GM12878 (cell line): ENCODE measurements around the gene IRF7. TPM values are rescaled to one million over a fixed set of nuclear protein-coding genes. Genes with fewer than 3 reads are reported as not detected.

Experiments used
- ATAC-seq: fragments of 200-7000 bp; cut with Tn5 transposase; 3 replicates; pipeline ENCODE4 v1.9.1; 2020; ENCODE audit warnings: mild to moderate bottlenecking, moderate library complexity
- BruUV-seq: library from RNA; stranded (reverse); fragments of 400-500 nt; replicated peaks from 2 replicates; lab custom pipeline; 2021; lab: Mats Ljungman, UMichigan
- CTCF ChIA-PET: fragments of 300-600 bp; sonication (Branson Sonifier 250); formaldehyde crosslinking; extraction: SDS; loops from one replicate; lab custom pipeline; 2021; ENCODE audit warnings: inconsistent platforms; lab: Yijun Ruan, JAX
- POLR2A ChIA-PET: fragments of 350-600 bp; formaldehyde crosslinking; extraction: SDS; loops from one replicate; lab custom pipeline; 2021; ENCODE audit warnings: inconsistent platforms; lab: Charles Lee
- RAD21 ChIA-PET: fragments of 300-600 bp; sonication (Branson Sonifier 250); formaldehyde crosslinking; loops from one replicate; lab custom pipeline; 2023; ENCODE audit warnings: antibody characterized with exemption; ENCODE audit not compliant: unreplicated experiment; lab: Charles Lee
- SMC1A ChIA-PET: fragments of 300-600 bp; sonication (Branson Sonifier 250); formaldehyde crosslinking; loops from one replicate; lab custom pipeline; 2023; ENCODE audit not compliant: unreplicated experiment, uncharacterized antibody; lab: Charles Lee
- DNase-seq: peaks from one replicate; pipeline ENCODE4 v3.0.0-alpha.2; 2011; ENCODE audit warnings: low read depth, low spot score
- FAIRE-seq: peaks from 3 replicates; lab custom pipeline; 2011; peaks lifted over from hg19 to GRCh38; lab: Jason Lieb, UNC
- H2AFZ ChIP-seq: 2 replicates; pipeline ENCODE4 v1.6.0; 2011; ENCODE audit warnings: low read depth, low read length, control low read depth; ENCODE audit not compliant: control insufficient read depth
- H3K27ac ChIP-seq: 2 replicates; pipeline ENCODE4 v1.5.1; 2011; ENCODE audit warnings: control low read depth; ENCODE audit not compliant: control insufficient read depth, insufficient read depth
- H3K27me3 ChIP-seq, 2 experiments: replicated peaks in 1 of 2; 2 replicates each; pipeline versions ENCODE4 v1.6.0 to v1.6.1; 2011; ENCODE audit warnings: low read length in 1 of 2; ENCODE audit not compliant: control insufficient read depth in 2 of 2, insufficient read depth in 2 of 2
- H3K36me3 ChIP-seq, 2 experiments: 2 replicates each; pipeline ENCODE4 v1.5.1; 2011; ENCODE audit warnings: low read length in 1 of 2; ENCODE audit not compliant: control insufficient read depth in 2 of 2, insufficient read depth in 2 of 2
- H3K4me1 ChIP-seq: 2 replicates; pipeline ENCODE4 v1.6.1; 2011; ENCODE audit warnings: mild to moderate bottlenecking, low read length, moderate library complexity, mixed read lengths; ENCODE audit not compliant: control insufficient read depth, insufficient read depth
- H3K4me2 ChIP-seq: 2 replicates; pipeline ENCODE4 v1.6.0; 2011; ENCODE audit warnings: control low read depth; ENCODE audit not compliant: control insufficient read depth, insufficient read depth
- H3K4me3 ChIP-seq: fragments of 200-600 bp; sonication (generic); 2 replicates; pipeline ENCODE4 v1.5.1; 2016
- H3K79me2 ChIP-seq: 2 replicates; pipeline ENCODE4 v1.6.0; 2011; ENCODE audit warnings: low read length; ENCODE audit not compliant: control insufficient read depth, insufficient read depth
- H3K9ac ChIP-seq: 2 replicates; pipeline ENCODE4 v1.8.0; 2011; ENCODE audit warnings: low read length, control low read depth, mixed read lengths; ENCODE audit not compliant: control insufficient read depth, insufficient read depth
- H3K9me3 ChIP-seq: replicated peaks from 3 replicates; pipeline ENCODE4 v1.5.1; 2011; ENCODE audit warnings: mild to moderate bottlenecking, low read length; ENCODE audit not compliant: control insufficient read depth, insufficient read depth
- H4K20me1 ChIP-seq: 2 replicates; pipeline ENCODE4 v1.6.0; 2011; ENCODE audit not compliant: control insufficient read depth, insufficient read depth
- CHD4 ChIP-seq: fragments of 200-600 bp; sonication (generic); IDR thresholded peaks from 2 replicates; pipeline ENCODE4 v1.6.1; 2016; ENCODE audit warnings: mild to moderate bottlenecking
- CTCF ChIP-seq, 3 experiments: IDR thresholded peaks in 2 of 3; conservative IDR thresholded peaks in 1 of 3; 2 replicates each; pipeline ENCODE4 v1.5.1; 2011; ENCODE audit warnings: low read depth in 3 of 3, low read length in 3 of 3, mild to moderate bottlenecking in 3 of 3, control low read depth in 2 of 3, moderate library complexity in 2 of 3, inconsistent platforms in 1 of 3, mixed read lengths in 1 of 3; ENCODE audit not compliant: control insufficient read depth in 2 of 3, insufficient read depth in 1 of 3; ENCODE audit errors: extremely low read depth in 1 of 3
- E2F4 ChIP-seq: IDR thresholded peaks from 2 replicates; pipeline ENCODE4 v1.6.1; 2012; ENCODE audit warnings: low read depth, low read length, improper control_type of control experiment
- ESRRA ChIP-seq: IDR thresholded peaks from 2 replicates; pipeline ENCODE4 v1.6.1; 2012; ENCODE audit warnings: mild to moderate bottlenecking, low read length, improper control_type of control experiment
- GABPA ChIP-seq: IDR thresholded peaks from 2 replicates; pipeline ENCODE4 v1.6.1; 2014; ENCODE audit warnings: antibody characterized with exemption, low read depth, mild to moderate bottlenecking, inconsistent platforms
- IKZF2 ChIP-seq, 2 experiments: fragments of 450-650 bp; IDR thresholded peaks; 2 replicates each; pipeline ENCODE4 v1.6.1; 2017; ENCODE audit warnings: mild to moderate bottlenecking in 2 of 2, moderate library complexity in 2 of 2
- NR2C1 ChIP-seq: fragments of 450-650 bp; IDR thresholded peaks from 2 replicates; pipeline ENCODE4 v1.6.1; 2017; ENCODE audit warnings: antibody characterized with exemption, mild to moderate bottlenecking, moderate library complexity
- POLR2AphosphoS2 ChIP-seq: IDR thresholded peaks from 2 replicates; pipeline ENCODE4 v1.6.1; 2011; ENCODE audit warnings: low read depth, mild to moderate bottlenecking, low read length, improper control_type of control experiment, moderate library complexity
- RCOR1 ChIP-seq: conservative IDR thresholded peaks from 2 replicates; pipeline ENCODE4 v1.6.1; 2012; ENCODE audit warnings: low read depth, low read length, improper control_type of control experiment
- SMC3 ChIP-seq: IDR thresholded peaks from 2 replicates; pipeline ENCODE4 v1.6.1; 2011; ENCODE audit warnings: low read length, improper control_type of control experiment, borderline replicate concordance
- TARDBP ChIP-seq: IDR thresholded peaks from 2 replicates; pipeline ENCODE4 v1.6.1; 2016; ENCODE audit warnings: borderline replicate concordance
- TCF12 ChIP-seq: IDR thresholded peaks from 2 replicates; pipeline ENCODE4 v1.6.1; 2011; ENCODE audit warnings: low read depth, mild to moderate bottlenecking, low read length
- TCF3 ChIP-seq: IDR thresholded peaks from 2 replicates; pipeline ENCODE4 v1.6.1; 2012; ENCODE audit warnings: low read depth, mild to moderate bottlenecking, low read length, borderline replicate concordance; ENCODE audit not compliant: insufficient read depth
- USF2 ChIP-seq: IDR thresholded peaks from 2 replicates; pipeline ENCODE4 v1.6.1; 2011; ENCODE audit warnings: low read depth, low read length, improper control_type of control experiment, borderline replicate concordance
- YBX1 ChIP-seq: fragments of 450-650 bp; IDR thresholded peaks from 2 replicates; pipeline ENCODE4 v1.6.1; 2016; ENCODE audit warnings: antibody characterized with exemption
- ZSCAN29 ChIP-seq: fragments of 450-650 bp; IDR thresholded peaks from 2 replicates; pipeline ENCODE4 v1.6.1; 2017; ENCODE audit warnings: mild to moderate bottlenecking, moderate library complexity
- WGBS: methylation state at CpG from one replicate; pipeline ENCODE4 v1.1.6; 2016; ENCODE audit warnings: low lambda C conversion rate; ENCODE audit not compliant: insufficient replicate concordance, insufficient coverage; ENCODE audit errors: missing lambda C conversion rate; 5-methylcytosine and 5-hydroxymethylcytosine counted together
- in situ Hi-C: fragments of 300-500 bp; cut with MboI; formaldehyde crosslinking; loops from 9 replicates; pipeline ENCODE4 v1.14.3; 2018; ENCODE audit warnings: mixed read lengths
- intact Hi-C: fragments of 100-400 bp; cut with micrococcal nuclease; formaldehyde crosslinking; loops from one replicate; pipeline ENCODE4 v1.14.2; 2022; ENCODE audit not compliant: unreplicated experiment
- polyA plus RNA-seq, 11 experiments: library from polyadenylated mRNA; depleted of rRNA in 4 of 11; unstranded in 6 of 11; stranded (reverse) in 5 of 11; fragments of >200 nt; fragmentation: Nextera tagmentation in 4 of 11; fragmentation: Illumina TruSeq in 1 of 11; extraction: Ambion mirVana in 4 of 11; extraction: Trizol in 1 of 11; gene quantifications; 1 replicate in 1 of 11; 2 replicates in 10 of 11; pipeline versions ENCODE4 v1.2.1 to v1.2.3, GENCODE V29; 2011 to 2016; ENCODE audit warnings: inconsistent platforms in 2 of 11, missing spikeins in 2 of 11, low read depth in 1 of 11
- total RNA-seq, 4 experiments: library from RNA; depleted of rRNA in 3 of 4; stranded (reverse); fragments of >200 nt in 3 of 4; fragmentation: Illumina TruSeq in 1 of 4; extraction: Trizol in 1 of 4; gene quantifications; 2 replicates each; pipeline versions ENCODE4 v1.2.1 to v1.2.3, GENCODE V29; 2013 to 2021

IRF7 gene
- total and polyA plus RNA-seq, 10 of the 15 experiments (the other 5 are each of a cell fraction or from before 2014, with no cell fraction given) = 4.4 to 141 (median 67.6) TPM

DNA sequence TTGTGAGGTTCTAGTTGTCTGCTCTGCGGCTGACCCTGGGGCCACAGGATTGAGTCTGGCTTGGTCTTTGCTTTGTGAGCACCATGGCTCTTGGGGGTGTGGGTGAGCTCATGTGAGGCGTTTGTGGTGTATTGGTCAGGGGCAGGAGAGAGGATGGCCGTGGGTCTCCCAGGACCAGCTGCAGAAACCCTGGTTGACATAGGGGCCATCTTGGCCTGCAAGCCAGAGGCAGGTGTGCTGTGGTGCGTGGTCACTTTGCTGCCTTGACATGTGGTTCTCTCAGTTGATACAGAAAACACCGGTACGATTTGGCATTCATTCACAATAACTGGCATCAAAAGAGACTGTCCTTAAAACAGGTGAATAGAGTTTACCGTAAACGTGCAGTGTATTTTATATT is 28.2 kb downstream of the IRF7 start:
- Histone ChIP-seq H3K9ac (no peak overlapping the region), H3K4me1 (no peaks in the 10 kb centered on the region), H3K79me2 (no peaks in the 10 kb centered on the region), H3K36me3 (peaks cover 25 to 39% of the 10 kb centered on the region in 2 experiments), H3K9me3 (no peaks in the 10 kb centered on the region), H3K27me3 (no peaks in the 10 kb centered on the region), H3K4me2 (no peak overlapping the region), H3K4me3 (no peak overlapping the region)
- POLR2A ChIA-PET = interaction anchor here (0.6 to 1.1 kb wide), 2 partner anchors 158 to 1210 kb away, joined by 3 to 5 read pairs; no protein-coding TSS in a partner anchor
- DNase-seq = no peak
- 98% methylated on average over 8 of the region's 8 CpGs for WGBS
- FAIRE-seq = no peak
- SMC1A ChIA-PET = no interaction called here
- RAD21 ChIA-PET = no interaction called here
- BruUV-seq = no TSS peak
- intact Hi-C loops = no loop called here
- in situ Hi-C loops = no loop called here
- CTCF ChIA-PET = no interaction called here
- TF ChIP-seq TARDBP = no peak
- no peak for TF ChIP-seq E2F4
- TF ChIP-seq SMC3 = no peak
- no peak for TF ChIP-seq CTCF (IDR thresholded peaks at IDR 0.05 in 2 of 3, conservative IDR thresholded peaks at IDR 0.05 in 1 of 3; ENCODE audit: control insufficient read depth in 2 of 3, extremely low read depth in 1 of 3, insufficient read depth in 1 of 3, low read depth in 3 of 3, low read length in 3 of 3)
- TF ChIP-seq YBX1 = no peak
- TF ChIP-seq POLR2AphosphoS2 = no peak
- TF ChIP-seq TCF12 = no peak
- TF ChIP-seq TCF3 = no peak
- no peak for TF ChIP-seq NR2C1
- TF ChIP-seq IKZF2 (IDR thresholded peaks at IDR 0.05) = no peak
- no peak for TF ChIP-seq GABPA
- TF ChIP-seq ESRRA = no peak
- TF ChIP-seq RCOR1 = no peak
- no peak for TF ChIP-seq ZSCAN29
- no peak for TF ChIP-seq CHD4
- TF ChIP-seq USF2 = no peak
- TF ChIP-seq, all 136 proteins: peak for 0
- ATAC-seq = no peak
- no peak overlapping the region for H2AFZ ChIP-seq
- H4K20me1 ChIP-seq = no peaks in the 10 kb centered on the region
- H3K27ac ChIP-seq = no peak overlapping the region
